ENCODE measurements around the gene HLA-DOA.

The HLA-DOA gene

GRCh38 chr6:33052627-33053026 lies 43.2 kb upstream of the HLA-DOA start:
- no peaks in the 10 kb centered on the region for H3K4me1 ChIP-seq (ENCODE audit: low read length)
- no peak for TF ChIP-seq EZH2phosphoT487 (IDR thresholded peaks at IDR 0.05; ENCODE audit: low read length)
- TF ChIP-seq CTCF (IDR thresholded peaks at IDR 0.05; ENCODE audit: low read length), result no peak
- no peak for TF ChIP-seq EZH2 (optimal IDR thresholded peaks at IDR 0.05; ENCODE audit: low read depth, low read length)
- no peak overlapping the region for H3K9ac ChIP-seq (ENCODE audit: low read length)
- no peak for DNase-seq
- no peaks in the 10 kb centered on the region for H3K36me3 ChIP-seq (replicated peaks; ENCODE audit: insufficient read depth, low read length)
- no peaks in the 10 kb centered on the region for H3F3A ChIP-seq (ENCODE audit: insufficient read depth, low read length)
- H3K4me3 ChIP-seq (ENCODE audit: low read length), result no peak overlapping the region
- no peaks in the 10 kb centered on the region for H3K27me3 ChIP-seq (replicated peaks; ENCODE audit: insufficient read depth, low read length)
- H4K20me1 ChIP-seq (ENCODE audit: insufficient read depth, low read length), result no peaks in the 10 kb centered on the region
- no peaks in the 10 kb centered on the region for H3K9me2 ChIP-seq (replicated peaks; ENCODE audit: insufficient read depth, low read length)
- H2AFZ ChIP-seq (ENCODE audit: low read length), result no peak overlapping the region
- no peaks in the 10 kb centered on the region for H3K9me3 ChIP-seq (replicated peaks; ENCODE audit: insufficient read depth, low read length)
- no peaks in the 10 kb centered on the region for H3K79me2 ChIP-seq (ENCODE audit: low read length)
- H3K27ac ChIP-seq (ENCODE audit: low read length), result no peak overlapping the region
- H3K4me2 ChIP-seq (ENCODE audit: low read depth, low read length), result no peak overlapping the region

- no peak for TF ChIP-seq EZH2 (optimal IDR thresholded peaks at IDR 0.05; ENCODE audit: low read depth, low read length)
- no peak for TF ChIP-seq EZH2phosphoT487 (IDR thresholded peaks at IDR 0.05; ENCODE audit: low read length)
- TF ChIP-seq CTCF (IDR thresholded peaks at IDR 0.05; ENCODE audit: low read length), result no peak
- Histone ChIP-seq H3K9me3 (replicated peaks; ENCODE audit: insufficient read depth, low read length) (no peaks in the 10 kb centered on the region), H3K4me3 (ENCODE audit: low read length) (no peak overlapping the region), H4K20me1 (ENCODE audit: insufficient read depth, low read length) (no peaks in the 10 kb centered on the region), H2AFZ (ENCODE audit: low read length) (no peak overlapping the region), H3K27ac (ENCODE audit: low read length) (no peak overlapping the region), H3K9ac (ENCODE audit: low read length) (no peak overlapping the region), H3K4me2 (ENCODE audit: low read depth, low read length) (no peak overlapping the region), H3K9me2 (replicated peaks; ENCODE audit: insufficient read depth, low read length) (no peaks in the 10 kb centered on the region), H3K27me3 (replicated peaks; ENCODE audit: insufficient read depth, low read length) (no peaks in the 10 kb centered on the region), H3K36me3 (replicated peaks; ENCODE audit: insufficient read depth, low read length) (no peaks in the 10 kb centered on the region), H3F3A (ENCODE audit: insufficient read depth, low read length) (no peaks in the 10 kb centered on the region), H3K79me2 (ENCODE audit: low read length) (no peaks in the 10 kb centered on the region), H3K4me1 (ENCODE audit: low read length) (no peaks in the 10 kb centered on the region)
- DNase-seq, result no peak
Observed at GRCh38 chr6:33050014-33050810, 40.8 kb upstream of the HLA-DOA start.

DNA sequence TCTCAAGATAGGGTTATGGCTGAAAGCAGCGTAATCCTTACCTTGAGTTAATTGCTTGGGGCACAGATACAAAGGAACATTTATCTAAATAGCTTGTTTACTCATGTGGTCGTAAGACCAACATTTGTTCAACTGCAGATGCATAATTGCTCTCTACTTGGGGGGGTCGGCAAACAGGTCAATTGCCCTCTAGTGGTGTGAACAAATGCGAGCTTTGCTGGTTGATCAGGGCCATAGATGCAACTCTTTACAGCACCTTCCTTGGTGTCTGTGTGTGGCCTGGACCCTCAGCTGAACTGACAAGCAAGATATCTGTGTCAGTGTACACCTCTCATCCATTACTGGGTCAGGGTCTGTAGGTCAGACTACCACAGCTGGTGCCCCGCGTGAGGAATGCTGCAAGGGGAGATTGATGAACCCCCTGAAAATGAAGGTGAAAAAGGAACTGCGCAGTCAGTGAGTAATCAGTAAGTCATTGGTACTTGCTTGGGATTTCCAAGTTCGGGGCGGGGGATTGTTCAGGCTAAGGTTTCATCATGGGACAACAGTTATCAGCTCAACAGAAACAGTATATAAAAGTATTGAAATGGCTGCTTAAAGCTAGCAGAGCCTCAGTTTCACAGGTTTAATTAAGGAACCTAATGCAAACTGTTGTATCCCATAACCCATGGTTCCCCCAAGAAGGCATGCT lies 40.1 kb upstream of the HLA-DOA start:
- H2AFZ ChIP-seq (ENCODE audit: low read length), result no peak overlapping the region
- TF ChIP-seq EZH2phosphoT487 (IDR thresholded peaks at IDR 0.05; ENCODE audit: low read length), result no peak
- peak; percentile 32 for TF ChIP-seq CTCF (IDR thresholded peaks at IDR 0.05; ENCODE audit: low read length)
- TF ChIP-seq EZH2 (optimal IDR thresholded peaks at IDR 0.05; ENCODE audit: low read depth, low read length), result no peak

More for the DNA sequence above, 40.1 kb upstream of the HLA-DOA start:
- no peak for DNase-seq
- H3K4me3 ChIP-seq (ENCODE audit: low read length), result no peak overlapping the region
- H3K79me2 ChIP-seq (ENCODE audit: low read length), result no peaks in the 10 kb centered on the region
- no peaks in the 10 kb centered on the region for H3K4me1 ChIP-seq (ENCODE audit: low read length)
- H3K9ac ChIP-seq (ENCODE audit: low read length), result no peak overlapping the region
- H3K27ac ChIP-seq (ENCODE audit: low read length), result no peak overlapping the region
- H3K4me2 ChIP-seq (ENCODE audit: low read depth, low read length), result no peak overlapping the region
- no peaks in the 10 kb centered on the region for H3F3A ChIP-seq (ENCODE audit: insufficient read depth, low read length)
- no peaks in the 10 kb centered on the region for H3K27me3 ChIP-seq (replicated peaks; ENCODE audit: insufficient read depth, low read length)
- H3K36me3 ChIP-seq (replicated peaks; ENCODE audit: insufficient read depth, low read length), result no peaks in the 10 kb centered on the region
- H3K9me2 ChIP-seq (replicated peaks; ENCODE audit: insufficient read depth, low read length), result no peaks in the 10 kb centered on the region
- no peaks in the 10 kb centered on the region for H4K20me1 ChIP-seq (ENCODE audit: insufficient read depth, low read length)
- no peaks in the 10 kb centered on the region for H3K9me3 ChIP-seq (replicated peaks; ENCODE audit: insufficient read depth, low read length)
